Liver (tissue), 9 donors: ENCODE results near the gene KRT1. TPM values are rescaled to one million over a fixed set of nuclear protein-coding genes. Genes with fewer than 3 reads are reported as not detected.
A peak's percentile ranks its signal among the peaks of the same experiment; 100 is the strongest.

Experiments used
- DNase-seq: peaks from one replicate; pipeline ENCODE4 v3.0.0-alpha.2; 2017; ENCODE audit warnings: low spot score
- H3K27ac ChIP-seq, 2 donors: one replicate each; pipeline ENCODE4 v1.7.0; 2013; ENCODE audit warnings: inconsistent platforms in 2 of 2, low read length in 2 of 2, control low read depth in 1 of 2, low read depth in 1 of 2, mild to moderate bottlenecking in 1 of 2
- H3K27me3 ChIP-seq, 4 donors: one replicate each; pipeline versions ENCODE4 v1.6.1 to v1.7.0; 2013; ENCODE audit warnings: low read length in 3 of 4, inconsistent platforms in 1 of 4, mild to moderate bottlenecking in 1 of 4, moderate library complexity in 1 of 4; ENCODE audit not compliant: control insufficient read depth in 4 of 4, insufficient read depth in 4 of 4
- H3K36me3 ChIP-seq, 4 donors: one replicate each; pipeline versions ENCODE4 v1.6.1 to v1.7.0; 2013; ENCODE audit warnings: low read length in 3 of 4, mild to moderate bottlenecking in 3 of 4, low read depth in 1 of 4, moderate library complexity in 1 of 4; ENCODE audit not compliant: control insufficient read depth in 4 of 4, insufficient read depth in 3 of 4
- H3K4me1 ChIP-seq, 4 donors: one replicate each; pipeline versions ENCODE4 v1.6.1 to v1.7.0; 2013; ENCODE audit warnings: low read length in 3 of 4, mild to moderate bottlenecking in 3 of 4, moderate library complexity in 1 of 4; ENCODE audit not compliant: control insufficient read depth in 4 of 4, insufficient read depth in 4 of 4
- H3K4me3 ChIP-seq, 3 donors: one replicate each; pipeline versions ENCODE4 v1.6.1 to v1.7.0; 2013; ENCODE audit warnings: low read length in 3 of 3, control low read depth in 1 of 3, low read depth in 1 of 3, mild to moderate bottlenecking in 1 of 3
- H3K9ac ChIP-seq, 2 donors: one replicate each; pipeline ENCODE4 v1.7.0; 2013; ENCODE audit warnings: low read length in 2 of 2, mild to moderate bottlenecking in 2 of 2, moderate library complexity in 2 of 2, control low read depth in 1 of 2, low read depth in 1 of 2
- H3K9me3 ChIP-seq, 4 donors: one replicate each; pipeline versions ENCODE4 v1.6.1 to v1.7.0; 2013; ENCODE audit warnings: low read length in 3 of 4; ENCODE audit not compliant: control insufficient read depth in 4 of 4
- ATF3 ChIP-seq: IDR thresholded peaks from 2 replicates; pipeline ENCODE4 v1.6.1; 2016; ENCODE audit warnings: antibody characterized with exemption
- CTCF ChIP-seq: fragments of 150-350 bp; IDR thresholded peaks from 2 replicates; pipeline ENCODE4 v1.5.1; 2017; ENCODE audit warnings: improper control_type of control experiment, low read depth, low read length; ENCODE audit not compliant: missing input control
- EGR1 ChIP-seq, 2 donors: IDR thresholded peaks; 2 replicates each; pipeline ENCODE4 v1.6.1; 2016 to 2018; ENCODE audit warnings: antibody characterized with exemption in 2 of 2, low read depth in 2 of 2
- FOXA2 ChIP-seq: IDR thresholded peaks from 2 replicates; pipeline ENCODE4 v1.6.1; 2016; ENCODE audit warnings: antibody characterized with exemption
- GABPA ChIP-seq, 2 donors: IDR thresholded peaks in 1 of 2; conservative IDR thresholded peaks in 1 of 2; 2 replicates each; pipeline ENCODE4 v1.6.1; 2016; ENCODE audit warnings: antibody characterized with exemption in 2 of 2, mild to moderate bottlenecking in 1 of 2, moderate library complexity in 1 of 2
- HNF4A ChIP-seq, 2 donors: conservative IDR thresholded peaks; 2 replicates each; pipeline ENCODE4 v1.6.1; 2016; ENCODE audit warnings: antibody characterized with exemption in 2 of 2, mild to moderate bottlenecking in 2 of 2
- JUND ChIP-seq, 2 donors: IDR thresholded peaks; 2 replicates each; pipeline ENCODE4 v1.6.1; 2016; ENCODE audit warnings: antibody characterized with exemption in 2 of 2
- NR2F2 ChIP-seq: IDR thresholded peaks from 2 replicates; pipeline ENCODE4 v1.6.1; 2016; ENCODE audit warnings: antibody characterized with exemption
- REST ChIP-seq: IDR thresholded peaks from 2 replicates; pipeline ENCODE4 v1.6.1; 2016; ENCODE audit warnings: antibody characterized with exemption, mild to moderate bottlenecking
- SP1 ChIP-seq: IDR thresholded peaks from 2 replicates; pipeline ENCODE4 v1.6.1; 2018; ENCODE audit warnings: antibody characterized with exemption, mild to moderate bottlenecking
- TAF1 ChIP-seq: conservative IDR thresholded peaks from 2 replicates; pipeline ENCODE4 v1.6.1; 2016; ENCODE audit warnings: antibody characterized with exemption, mild to moderate bottlenecking
- YY1 ChIP-seq: IDR thresholded peaks from 2 replicates; pipeline ENCODE4 v1.6.1; 2016; ENCODE audit warnings: antibody characterized with exemption, mild to moderate bottlenecking
- ZBTB33 ChIP-seq: IDR thresholded peaks from 2 replicates; pipeline ENCODE4 v1.6.1; 2016; ENCODE audit warnings: antibody characterized with exemption
- WGBS: extraction: QIAGEN DNeasy Blood & Tissue Kit; methylation state at CpG from one replicate; pipeline ENCODE4 v1.1.7; 2013; 5-methylcytosine and 5-hydroxymethylcytosine counted together
- polyA plus RNA-seq, 2 donors: library from polyadenylated mRNA; stranded (reverse) in 1 of 2; unstranded in 1 of 2; fragments of 200-250 nt in 1 of 2; fragments of >200 nt in 1 of 2; fragmentation: Nextera tagmentation in 1 of 2; extraction: Ambion mirVana in 1 of 2; gene quantifications; one replicate each; pipeline versions ENCODE4 v1.2.1 to v1.2.3, GENCODE V29; 2013 to 2015
- total RNA-seq, 2 donors: library from RNA; depleted of rRNA; stranded (reverse); fragments of >200 nt; gene quantifications; one replicate each; pipeline ENCODE4 v1.2.3, GENCODE V29; 2014
- donor health status: healthy.
- donor health status: healthy.
- donor health status: healthy.
- donor health status: healthy.
- donor health status: healthy.

KRT1 gene
- total and polyA plus RNA-seq, 4 donors, result 0.14 to 2.7 TPM; not detected in 2

GRCh38 chr12:52655251-52655650 is 25.0 kb downstream of the KRT1 start:
- no peak overlapping the region for H3K4me3 ChIP-seq
- H3K9ac ChIP-seq, result no peak overlapping the region
- no peaks in the 10 kb centered on the region for H3K36me3 ChIP-seq
- H3K9me3 ChIP-seq, result peaks cover 0 to 2% (median 0%) of the 10 kb centered on the region in 4 donors
- WGBS, result 68% methylated on average over 6 of the region's 6 CpGs
- H3K4me1 ChIP-seq, result no peaks in the 10 kb centered on the region
- no peak for DNase-seq
- no peak overlapping the region for H3K27ac ChIP-seq
- peaks cover 0 to 2% (median 0%) of the 10 kb centered on the region in 4 donors for H3K27me3 ChIP-seq
- TF ChIP-seq NR2F2 (no peak), CTCF (no peak), ATF3 (no peak), TAF1 (no peak), GABPA (IDR thresholded peaks at IDR 0.05 in 1 of 2, conservative IDR thresholded peaks at IDR 0.05 in 1 of 2) (no peak), ZBTB33 (no peak), SP1 (no peak), FOXA2 (no peak), JUND (IDR thresholded peaks at IDR 0.05) (no peak), HNF4A (conservative IDR thresholded peaks at IDR 0.05) (no peak), YY1 (no peak), EGR1 (IDR thresholded peaks at IDR 0.05; ENCODE audit: low read depth in 2 of 2) (no peak)

- TF ChIP-seq GABPA (IDR thresholded peaks at IDR 0.05 in 1 of 2, conservative IDR thresholded peaks at IDR 0.05 in 1 of 2), result no peak
- 97% methylated on average over 16 of the region's 16 CpGs for WGBS
- no peak within 1 kb of the TSS for H3K27ac ChIP-seq
- no peaks in the 10 kb centered on the region for H3K36me3 ChIP-seq
- peaks cover 0 to 2% (median 0%) of the 10 kb centered on the region in 4 donors for H3K27me3 ChIP-seq
- no peak within 1 kb of the TSS for H3K4me3 ChIP-seq
- no peak for DNase-seq
- H3K4me1 ChIP-seq, result no peaks in the 10 kb centered on the region
- H3K9me3 ChIP-seq, result peaks cover 0 to 2% (median 0%) of the 10 kb centered on the region in 4 donors
- no peak within 1 kb of the TSS for H3K9ac ChIP-seq
Measured at GRCh38 chr12:52651726-52652261, 28.4 kb downstream of the KRT1 start, which contains the start of gene KRT2. TSS of gene KRT2 (minus strand) at chr12:52652211. CDS start at chr12:52652142, 69 bp downstream.

GRCh38 chr12:52650520-52651081 is 29.6 kb downstream of the KRT1 start:
- no peak for DNase-seq
- Histone ChIP-seq H3K27ac (no peak overlapping the region), H3K9me3 (peaks cover 0 to 2% (median 0%) of the 10 kb centered on the region in 4 donors), H3K4me1 (no peaks in the 10 kb centered on the region), H3K9ac (no peak overlapping the region), H3K27me3 (peaks cover 0 to 2% (median 0%) of the 10 kb centered on the region in 4 donors), H3K36me3 (no peaks in the 10 kb centered on the region), H3K4me3 (no peak overlapping the region)
- 63% methylated on average over 12 of the region's 12 CpGs for WGBS
- no peak for TF ChIP-seq GABPA (IDR thresholded peaks at IDR 0.05 in 1 of 2, conservative IDR thresholded peaks at IDR 0.05 in 1 of 2)
- TF ChIP-seq FOXA2, result no peak
- TF ChIP-seq REST, result peak; percentile 54
- TF ChIP-seq HNF4A (conservative IDR thresholded peaks at IDR 0.05), result no peak
